GM20431 (cell line): ENCODE measurements around the gene MARK3.

Experiments used
- in situ Hi-C: fragments of 300-500 bp; cut with MseI, MboI; formaldehyde crosslinking; loops from one replicate; pipeline ENCODE4 v1.15.0; 2020; ENCODE audit warnings: low sequenced_read_pairs; ENCODE audit not compliant: unreplicated experiment

Gene MARK3

DNA sequence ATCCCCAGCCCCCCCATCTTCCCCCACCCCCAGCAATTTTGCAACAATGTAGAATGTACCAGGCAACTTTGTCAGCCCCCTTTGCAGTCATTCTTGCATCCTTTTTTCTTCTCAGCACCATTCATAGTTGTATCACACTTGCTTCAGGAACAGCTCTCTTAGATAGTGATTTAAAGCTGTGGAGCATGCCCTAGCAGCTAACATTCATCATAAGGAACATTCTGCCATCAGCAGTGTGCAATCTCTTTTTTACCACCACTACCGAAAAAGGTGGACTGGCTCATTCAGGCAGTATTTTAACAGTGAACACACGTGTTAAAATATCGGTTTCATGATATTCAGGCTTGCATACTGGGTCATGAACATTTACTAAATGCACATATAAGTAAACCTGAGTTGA, 45.1 kb downstream of the MARK3 start:
- in situ Hi-C loops: no loop called here

- in situ Hi-C loops: no loop called here
These were observed 47.4 kb downstream of the MARK3 start for GRCh38 chr14:103432627-103433026.

DNA sequence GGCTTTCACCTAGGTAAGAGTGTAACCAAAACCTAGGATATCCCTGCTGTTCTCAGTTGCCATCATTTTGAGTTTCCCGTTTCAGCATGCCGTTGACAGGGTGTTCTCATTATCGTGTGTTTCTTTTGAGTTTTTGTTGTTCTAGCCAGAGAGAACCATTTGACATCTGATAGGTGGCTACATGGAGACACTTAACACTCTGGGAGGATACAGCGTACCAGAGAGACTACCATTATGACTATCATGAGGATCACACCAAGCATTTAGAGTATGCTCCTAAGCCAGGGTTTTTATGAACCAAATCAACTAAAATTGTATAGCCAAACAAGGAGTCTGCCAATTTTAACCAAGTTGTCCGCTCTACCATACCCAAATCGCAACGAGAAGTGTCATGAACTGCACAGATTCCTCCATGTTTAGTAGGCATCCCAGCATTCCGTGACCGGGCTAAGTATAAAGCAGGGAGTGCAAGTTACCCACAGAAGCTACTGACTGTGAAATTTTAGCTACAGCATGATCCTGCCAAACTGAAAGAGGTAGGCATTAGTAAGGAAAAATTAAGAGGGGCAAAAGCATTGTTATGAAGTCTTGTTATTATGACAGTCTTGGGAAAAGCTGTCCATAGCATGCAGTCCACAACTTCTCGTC, 48.8 kb downstream of the MARK3 start:
- in situ Hi-C loops: no loop called here

GRCh38 chr14:103434868-103435442, 49.7 kb downstream of the MARK3 start:
- in situ Hi-C loops: no loop called here

DNA sequence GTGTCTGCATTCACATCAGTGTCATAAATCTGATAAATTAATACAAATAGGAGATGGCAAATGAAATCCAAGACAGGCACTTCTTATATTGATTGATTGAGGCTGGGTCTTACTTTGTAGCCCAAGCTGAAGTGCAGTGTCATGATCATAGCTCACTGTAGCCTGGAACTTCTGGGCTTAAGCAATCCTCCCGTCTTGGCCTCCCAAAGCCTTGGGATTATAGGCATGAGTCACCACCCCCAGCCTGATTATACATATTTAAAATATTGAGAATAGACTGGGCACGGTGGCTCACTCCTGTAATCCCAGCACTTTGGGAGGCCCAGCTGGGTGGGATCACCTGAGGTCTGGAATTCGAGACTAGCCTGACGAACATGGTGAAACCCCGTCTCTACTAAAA, 51.3 kb downstream of the MARK3 start:
- in situ Hi-C loops: no loop called here

- in situ Hi-C loops: no loop called here
These were observed 57.1 kb downstream of the MARK3 start for GRCh38 chr14:103442288-103442687.

DNA sequence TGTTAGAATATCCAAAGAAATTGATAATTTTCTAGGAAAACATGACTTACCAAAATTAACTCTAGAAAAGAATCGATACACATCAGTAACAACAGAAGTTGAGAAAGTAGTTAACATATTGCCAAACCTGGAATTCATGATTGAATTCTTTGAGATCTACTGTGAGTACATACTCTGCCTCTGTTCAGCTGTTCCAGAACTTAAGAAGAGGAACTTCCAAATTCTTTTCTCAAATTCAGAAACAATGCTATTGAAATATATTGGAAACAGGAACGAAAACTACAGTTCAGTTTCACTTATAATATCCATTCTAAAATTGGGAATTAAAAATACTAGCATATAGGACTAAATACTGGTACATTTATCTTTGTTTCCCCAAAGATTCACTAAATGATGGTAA, 57.9 kb downstream of the MARK3 start:
- in situ Hi-C loops: no loop called here

- in situ Hi-C loops: no loop called here
These were observed 59.8 kb downstream of the MARK3 start for GRCh38 chr14:103444837-103445524.

DNA sequence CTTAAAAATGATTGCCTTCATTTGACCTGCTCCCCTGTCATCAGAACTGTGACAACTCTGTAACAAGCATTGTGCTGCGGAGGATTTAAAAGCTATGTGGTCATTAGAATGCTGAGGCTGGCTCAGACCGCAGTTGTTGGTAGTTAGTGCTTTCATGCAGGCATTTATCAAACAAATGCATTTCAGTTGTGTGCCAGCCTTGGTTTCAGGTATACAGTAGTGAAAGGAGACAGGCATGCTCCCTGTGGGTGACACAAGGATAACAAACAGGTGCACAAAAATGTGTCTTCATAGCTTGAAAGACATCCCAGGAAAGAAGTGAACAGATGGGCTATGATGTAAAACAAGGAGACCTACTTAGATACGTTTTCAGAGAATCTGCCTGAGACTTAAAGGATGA, 60.6 kb downstream of the MARK3 start:
- in situ Hi-C loops: no loop called here

GRCh38 chr14:103448097-103448496, 62.9 kb downstream of the MARK3 start:
- in situ Hi-C loops: no loop called here

- in situ Hi-C loops: no loop called here
These were observed 64.5 kb downstream of the MARK3 start for GRCh38 chr14:103449634-103450161.

GRCh38 chr14:103450416-103450815, 65.2 kb downstream of the MARK3 start:
- in situ Hi-C loops: no loop called here

- in situ Hi-C loops: no loop called here
These were observed 66.2 kb downstream of the MARK3 start for GRCh38 chr14:103451401-103451800.

- in situ Hi-C loops: no loop called here
These were observed 68.6 kb downstream of the MARK3 start for GRCh38 chr14:103453791-103454190.

DNA sequence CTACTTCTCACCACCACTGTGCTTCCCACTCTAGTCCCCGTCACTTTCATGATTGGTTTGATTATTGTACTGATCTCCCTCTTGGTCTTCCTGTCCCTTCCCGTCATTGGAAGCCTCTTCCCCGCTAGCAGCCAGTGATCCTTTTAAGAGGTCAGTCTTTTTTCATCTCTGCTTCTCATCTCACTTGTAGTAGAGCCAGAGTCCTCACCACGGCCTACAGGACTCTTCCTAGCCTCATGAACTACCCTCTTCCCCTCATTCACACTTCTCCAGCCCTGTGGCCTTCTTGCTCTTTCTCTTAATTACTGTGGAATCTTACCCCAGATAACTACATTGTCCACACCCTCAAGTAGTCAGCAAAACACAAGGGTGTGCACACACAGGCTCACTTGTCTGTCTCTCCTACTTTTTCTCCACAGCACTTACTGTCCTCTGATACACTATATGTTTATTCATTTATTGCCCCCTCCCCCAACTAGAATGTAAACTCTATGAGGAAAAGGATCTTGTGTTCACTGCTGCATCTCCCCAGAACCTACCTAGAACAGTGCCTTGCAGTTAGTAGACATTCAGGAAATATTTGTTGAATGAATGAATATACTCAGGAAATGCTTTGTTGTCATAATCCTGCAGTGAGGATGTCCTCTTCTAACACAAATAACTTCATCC, 71.1 kb downstream of the MARK3 start:
- in situ Hi-C loops: no loop called here

- in situ Hi-C loops: no loop called here
These were observed 75.2 kb downstream of the MARK3 start for GRCh38 chr14:103460415-103460814.

- in situ Hi-C loops: no loop called here
These were observed 77.9 kb downstream of the MARK3 start for GRCh38 chr14:103463149-103463548.

DNA sequence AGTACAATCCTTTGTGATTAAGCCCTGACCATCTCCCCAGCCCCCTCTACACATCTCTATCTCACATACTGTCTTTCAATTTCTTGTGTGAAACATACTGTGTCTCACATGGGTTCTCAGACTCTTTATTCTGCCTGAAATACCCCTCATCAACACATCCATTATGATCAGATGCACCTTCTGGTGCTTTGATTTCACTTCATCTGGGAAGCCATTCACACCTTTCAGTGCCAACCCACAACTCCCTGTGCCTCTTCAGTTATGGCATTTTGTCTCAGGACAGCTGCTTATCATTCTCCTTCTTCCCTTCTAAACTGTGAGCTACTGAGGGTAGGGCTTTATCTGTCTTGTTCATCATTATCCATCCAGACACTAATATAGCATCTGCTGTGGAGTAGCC, 78.6 kb downstream of the MARK3 start:
- in situ Hi-C loops: no loop called here

DNA sequence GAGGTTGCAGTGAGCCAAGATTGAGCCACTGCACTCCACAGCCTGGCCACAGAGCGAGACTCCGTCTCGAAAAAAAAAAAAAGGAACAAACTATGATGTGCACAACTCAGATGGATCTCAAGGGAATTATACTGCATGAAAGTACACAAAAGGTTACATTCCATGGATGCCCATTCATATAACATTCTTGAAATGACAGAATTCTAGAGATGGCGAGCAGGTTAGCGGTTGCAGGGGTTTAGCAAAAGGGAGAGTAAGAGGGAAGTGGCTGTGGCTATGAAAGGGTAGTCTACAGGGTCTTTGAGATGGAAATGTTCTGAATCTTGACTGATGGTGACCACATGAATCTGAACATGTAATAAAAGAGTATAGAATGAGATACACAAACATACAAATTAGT, 87.7 kb downstream of the MARK3 start:
- in situ Hi-C loops: no loop called here

DNA sequence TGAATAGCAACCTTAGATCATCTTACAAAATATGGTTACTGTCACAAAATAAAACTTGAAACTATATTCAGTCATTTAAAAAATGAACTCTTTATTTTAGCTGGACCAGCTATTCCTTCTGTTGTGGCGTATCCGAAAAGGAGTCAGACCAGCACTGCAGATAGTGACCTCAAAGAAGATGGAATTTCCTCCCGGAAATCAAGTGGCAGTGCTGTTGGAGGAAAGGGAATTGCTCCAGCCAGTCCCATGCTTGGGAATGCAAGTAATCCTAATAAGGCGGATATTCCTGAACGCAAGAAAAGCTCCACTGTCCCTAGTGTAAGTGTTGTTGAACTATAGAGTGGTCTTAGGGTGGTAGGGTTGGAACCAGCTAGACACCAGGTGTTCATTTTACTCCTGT, 89.7 kb downstream of the MARK3 start:
- in situ Hi-C loops: no loop called here

DNA sequence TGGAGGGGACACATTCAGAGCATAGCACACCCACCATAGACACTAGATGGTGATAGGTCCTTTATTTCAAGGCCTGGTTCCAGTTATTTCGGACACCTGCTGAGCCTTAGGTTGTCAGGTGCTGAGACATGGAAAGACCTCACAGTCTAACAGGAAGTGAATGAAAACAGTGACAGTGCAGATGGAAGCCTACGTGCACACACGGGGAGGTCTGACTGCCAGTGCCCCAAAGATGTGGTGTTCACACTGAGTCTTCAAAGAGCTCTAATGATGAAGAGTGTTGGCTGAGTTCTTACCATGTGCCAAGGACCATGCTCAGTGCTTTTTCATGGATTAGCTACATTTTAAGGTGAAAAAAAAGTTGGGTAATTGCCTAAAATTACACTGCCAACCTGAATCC, 90.8 kb downstream of the MARK3 start:
- in situ Hi-C loops: no loop called here
